Breast epithelium (tissue), 3 donors: ENCODE data around the gene RBFOX1.

Experiments used
- POLR2A ChIP-seq: fragments of 450-650 bp; IDR thresholded peaks from one replicate; pipeline ENCODE4 v1.6.1; 2016; ENCODE audit warnings: antibody characterized with exemption, mild to moderate bottlenecking, moderate library complexity
- POLR2AphosphoS5 ChIP-seq, 3 donors: sonication (generic); formaldehyde crosslinking; IDR thresholded peaks; one replicate each; pipeline ENCODE4 v1.6.1; 2017; ENCODE audit warnings: antibody characterized with exemption in 3 of 3
- TF ChIP-seq, protein P1 (sequence below), 3 donors: fragments of 450-650 bp; IDR thresholded peaks; one replicate each; pipeline ENCODE4 v1.5.1; 2016 to 2017; ENCODE audit warnings: antibody characterized with exemption in 3 of 3, mild to moderate bottlenecking in 3 of 3, moderate library complexity in 3 of 3

DNA sequence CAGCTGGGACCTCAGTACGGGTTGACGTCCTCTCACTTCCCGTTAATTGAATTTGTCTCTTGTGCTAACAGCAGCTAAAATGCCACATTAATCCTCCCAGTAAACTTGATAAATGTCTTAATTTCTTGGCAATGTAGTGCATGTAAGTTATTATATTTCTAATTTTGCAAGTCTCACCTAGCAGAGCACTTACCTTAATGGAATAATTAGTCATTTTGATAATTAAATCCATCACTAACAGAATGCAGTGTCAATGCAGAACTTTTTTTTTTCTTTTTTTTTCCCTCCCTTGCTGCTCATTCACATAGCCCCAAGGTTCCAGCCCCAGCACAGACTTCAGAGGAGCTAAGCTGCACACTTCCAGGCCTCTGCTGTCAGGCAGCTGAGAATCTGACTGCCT lies 376.5 kb downstream of the RBFOX1 start:
- TF ChIP-seq, protein P1, sequence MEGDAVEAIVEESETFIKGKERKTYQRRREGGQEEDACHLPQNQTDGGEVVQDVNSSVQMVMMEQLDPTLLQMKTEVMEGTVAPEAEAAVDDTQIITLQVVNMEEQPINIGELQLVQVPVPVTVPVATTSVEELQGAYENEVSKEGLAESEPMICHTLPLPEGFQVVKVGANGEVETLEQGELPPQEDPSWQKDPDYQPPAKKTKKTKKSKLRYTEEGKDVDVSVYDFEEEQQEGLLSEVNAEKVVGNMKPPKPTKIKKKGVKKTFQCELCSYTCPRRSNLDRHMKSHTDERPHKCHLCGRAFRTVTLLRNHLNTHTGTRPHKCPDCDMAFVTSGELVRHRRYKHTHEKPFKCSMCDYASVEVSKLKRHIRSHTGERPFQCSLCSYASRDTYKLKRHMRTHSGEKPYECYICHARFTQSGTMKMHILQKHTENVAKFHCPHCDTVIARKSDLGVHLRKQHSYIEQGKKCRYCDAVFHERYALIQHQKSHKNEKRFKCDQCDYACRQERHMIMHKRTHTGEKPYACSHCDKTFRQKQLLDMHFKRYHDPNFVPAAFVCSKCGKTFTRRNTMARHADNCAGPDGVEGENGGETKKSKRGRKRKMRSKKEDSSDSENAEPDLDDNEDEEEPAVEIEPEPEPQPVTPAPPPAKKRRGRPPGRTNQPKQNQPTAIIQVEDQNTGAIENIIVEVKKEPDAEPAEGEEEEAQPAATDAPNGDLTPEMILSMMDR (IDR thresholded peaks at IDR 0.05), result no peak
- TF ChIP-seq POLR2A, result no peak
- TF ChIP-seq POLR2AphosphoS5 (IDR thresholded peaks at IDR 0.05), result no peak
